Stimulated activated CD4-positive, alpha-beta T cell treated with anti-CD3 and anti-CD28 coated beads, Interleukin-1b, Interleukin-23, amount 100 ng/mL, for 24 hours (primary cell): Measurements from ENCODE around the gene PCDHB14.
"Not testable (repeated sequence)": the region's sequence is repeated elsewhere in the genome, so short reads cannot be mapped to it uniquely, and the experiment has no call there.

Experiments
- DNase-seq, 4 experiments: peaks; one replicate each; pipeline ENCODE4 v3.0.0-alpha.2; 2020; ENCODE audit warnings: low read depth in 4 of 4, low spot score in 1 of 4

The PCDHB14 gene

GRCh38 chr5:141223112-141223783, at the start of gene PCDHB14:
PCDHB14 (plus strand) TSS chr5:141223343; CDS start chr5:141223506, 163 bp downstream.
- DNase-seq: no peak

DNA sequence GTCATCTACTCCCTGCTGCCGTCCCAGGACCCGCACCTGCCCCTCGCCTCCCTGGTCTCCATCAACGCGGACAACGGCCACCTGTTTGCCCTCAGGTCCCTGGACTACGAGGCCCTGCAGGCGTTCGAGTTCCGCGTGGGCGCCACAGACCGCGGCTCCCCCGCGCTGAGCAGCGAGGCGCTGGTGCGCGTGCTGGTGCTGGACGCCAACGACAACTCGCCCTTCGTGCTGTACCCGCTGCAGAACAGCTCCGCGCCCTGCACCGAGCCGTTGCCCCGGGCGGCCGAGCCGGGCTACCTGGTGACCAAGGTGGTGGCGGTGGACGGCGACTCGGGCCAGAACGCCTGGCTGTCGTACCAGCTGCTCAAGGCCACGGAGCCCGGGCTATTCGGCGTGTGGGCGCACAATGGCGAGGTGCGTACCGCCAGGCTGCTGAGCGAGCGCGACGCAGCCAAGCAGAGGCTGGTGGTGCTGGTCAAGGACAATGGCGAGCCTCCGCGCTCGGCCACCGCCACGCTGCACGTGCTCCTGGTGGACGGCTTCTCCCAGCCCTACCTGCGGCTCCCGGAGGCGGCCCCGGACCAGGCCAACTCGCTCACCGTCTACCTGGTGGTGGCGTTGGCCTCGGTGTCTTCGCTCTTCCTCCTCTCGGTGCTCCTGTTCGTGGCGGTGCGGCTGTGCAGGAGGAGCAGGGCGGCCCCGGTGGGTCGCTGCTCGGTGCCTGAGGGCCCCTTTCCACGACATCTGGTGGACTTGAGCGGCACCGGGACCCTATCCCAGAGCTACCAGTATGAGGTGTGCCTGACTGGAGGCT, 48.6 kb upstream of the PCDHB14 start:
- DNase-seq: not testable (repeated sequence)

DNA sequence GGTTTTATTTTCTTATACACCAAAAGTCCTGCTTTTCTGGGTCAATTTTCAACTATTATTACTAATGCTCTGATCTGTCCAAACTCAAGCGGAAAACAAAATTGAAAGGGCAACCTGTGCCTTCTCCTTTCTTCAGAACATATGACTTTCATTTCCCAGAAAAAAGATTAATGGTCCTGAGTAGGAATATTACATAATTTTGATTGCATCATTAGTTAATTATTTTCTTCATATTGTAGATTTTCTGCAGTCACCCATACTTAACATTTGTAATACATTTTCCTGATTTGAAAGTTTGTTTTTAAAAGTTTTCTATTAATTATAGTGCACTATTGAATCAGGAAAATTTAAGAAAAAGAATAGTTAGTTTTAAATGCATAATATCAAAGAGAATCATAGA, 47.2 kb upstream of the PCDHB14 start:
- DNase-seq: no peak

DNA sequence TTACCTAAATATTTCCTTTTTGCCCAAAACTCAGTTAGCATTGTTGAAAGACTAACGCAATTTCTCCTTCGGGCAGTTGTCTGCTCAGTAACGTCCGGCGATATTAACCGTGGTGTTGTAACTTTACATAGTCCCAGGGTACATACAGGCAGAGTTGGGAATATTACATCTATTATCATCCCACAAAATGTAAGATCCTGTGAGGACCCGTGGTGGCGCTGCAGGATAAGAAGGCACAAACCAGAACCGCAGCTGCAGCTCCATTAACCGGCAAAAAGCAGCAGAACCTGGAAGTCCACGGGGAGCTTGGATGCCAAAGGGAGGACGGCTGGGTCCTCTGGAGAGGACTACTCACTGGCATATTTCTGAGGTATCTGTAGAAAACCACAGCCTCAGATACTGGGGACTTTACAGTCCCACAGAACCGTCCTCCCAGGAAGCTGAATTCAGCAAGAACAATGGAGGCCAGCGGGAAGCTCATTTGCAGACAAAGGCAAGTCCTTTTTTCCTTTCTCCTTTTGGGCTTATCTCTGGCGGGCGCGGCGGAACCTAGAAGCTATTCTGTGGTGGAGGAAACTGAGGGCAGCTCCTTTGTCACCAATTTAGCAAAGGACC, 45.5 kb upstream of the PCDHB14 start, which contains the start of gene PCDHB8:
TSS of gene PCDHB8 (plus strand) at position 214 of the 615 bp plus-strand sequence. CDS start at position 459, 245 bp downstream.
- not testable (repeated sequence) for DNase-seq

DNA sequence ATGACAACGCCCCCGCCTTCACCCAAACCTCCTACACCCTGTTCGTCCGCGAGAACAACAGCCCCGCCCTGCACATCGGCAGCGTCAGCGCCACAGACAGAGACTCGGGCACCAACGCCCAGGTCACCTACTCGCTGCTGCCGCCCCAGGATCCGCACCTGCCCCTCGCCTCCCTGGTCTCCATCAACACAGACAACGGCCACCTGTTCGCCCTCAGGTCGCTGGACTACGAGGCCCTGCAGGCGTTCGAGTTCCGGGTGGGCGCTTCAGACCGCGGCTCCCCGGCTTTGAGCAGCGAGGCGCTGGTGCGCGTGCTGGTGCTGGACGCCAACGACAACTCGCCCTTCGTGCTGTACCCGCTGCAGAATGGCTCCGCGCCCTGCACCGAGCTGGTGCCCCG, 43.8 kb upstream of the PCDHB14 start:
- not testable (repeated sequence) for DNase-seq

- not testable (repeated sequence) for DNase-seq
Observed at GRCh38 chr5:141179876-141180275, 43.3 kb upstream of the PCDHB14 start.

DNA sequence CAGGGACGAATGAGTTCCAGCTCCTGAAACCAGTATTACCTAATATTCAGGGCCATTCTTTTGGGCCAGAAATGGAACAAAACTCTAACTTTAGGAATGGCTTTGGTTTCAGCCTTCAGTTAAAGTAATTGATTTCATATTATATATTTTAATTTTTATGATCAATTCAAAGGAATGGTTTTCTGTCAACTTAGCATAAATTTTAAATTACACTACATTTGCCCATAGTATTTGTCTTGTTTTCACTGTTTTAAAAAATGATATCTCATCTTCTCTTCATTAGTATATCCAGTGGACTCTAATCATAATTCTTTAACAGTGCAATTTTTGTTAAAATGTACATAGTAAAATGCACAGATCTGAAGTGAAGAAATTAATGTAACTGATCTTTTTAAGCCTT, 42.8 kb upstream of the PCDHB14 start:
- DNase-seq: no peak

DNA sequence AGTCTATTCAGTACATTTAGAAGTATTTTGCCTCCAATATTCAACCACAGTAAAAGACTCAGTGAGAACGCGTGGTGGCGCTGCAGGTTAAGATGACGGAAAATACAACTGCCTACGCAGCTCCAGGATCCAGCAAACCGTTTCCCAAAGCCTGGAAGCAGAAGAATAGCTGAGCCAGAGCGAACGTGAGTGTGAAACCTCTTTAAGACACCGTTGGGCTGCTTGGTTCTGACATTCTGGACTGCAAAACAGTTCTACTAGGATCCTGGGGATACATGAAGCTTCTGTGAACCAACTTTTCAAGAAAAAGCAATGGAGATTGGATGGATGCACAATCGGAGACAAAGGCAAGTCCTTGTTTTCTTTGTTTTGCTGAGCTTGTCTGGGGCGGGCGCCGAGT, 40.9 kb upstream of the PCDHB14 start, which contains the start of gene PCDHB16:
TSS of gene PCDHB16 (plus strand) at position 140 of the 400 bp plus-strand sequence. CDS start at position 313, 173 bp downstream.
- DNase-seq: no peak

- not testable (repeated sequence) for DNase-seq
Observed at GRCh38 chr5:141184117-141184855, 38.9 kb upstream of the PCDHB14 start.

DNA sequence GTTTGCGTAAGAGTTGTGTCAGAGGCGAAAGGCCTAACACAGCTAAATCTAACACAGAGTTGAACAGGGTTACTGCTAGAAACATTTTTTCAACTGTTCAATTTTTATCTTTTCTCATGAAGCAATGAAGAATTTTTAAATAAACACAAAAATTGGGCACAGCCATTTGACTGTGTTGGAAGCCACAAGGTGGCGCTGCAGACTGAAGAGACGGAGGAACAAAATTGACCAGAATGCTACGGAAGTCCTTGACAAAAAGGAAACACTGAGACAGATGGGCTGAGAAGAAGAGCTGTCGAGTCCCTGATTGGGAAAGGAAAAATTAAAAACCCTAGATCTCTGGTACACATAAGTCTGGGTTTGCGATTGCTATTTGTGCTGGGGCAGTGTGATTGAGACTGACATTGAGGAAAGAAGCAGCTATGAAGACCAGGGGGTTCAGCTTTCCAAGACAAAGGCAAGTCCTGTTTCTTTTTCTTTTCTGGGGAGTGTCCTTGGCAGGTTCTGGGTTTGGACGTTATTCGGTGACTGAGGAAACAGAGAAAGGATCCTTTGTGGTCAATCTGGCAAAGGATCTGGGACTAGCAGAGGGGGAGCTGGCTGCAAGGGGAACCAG, 36.1 kb upstream of the PCDHB14 start, which contains the start of gene PCDHB9:
TSS of gene PCDHB9 (plus strand) at position 265 of the 616 bp plus-strand sequence. CDS start at position 423, 158 bp downstream.
- DNase-seq: no peak

- not testable (repeated sequence) for DNase-seq
Observed at GRCh38 chr5:141188682-141189081, 34.5 kb upstream of the PCDHB14 start.

- not testable (repeated sequence) for DNase-seq
Observed at GRCh38 chr5:141189131-141189530, 34.0 kb upstream of the PCDHB14 start.

DNA sequence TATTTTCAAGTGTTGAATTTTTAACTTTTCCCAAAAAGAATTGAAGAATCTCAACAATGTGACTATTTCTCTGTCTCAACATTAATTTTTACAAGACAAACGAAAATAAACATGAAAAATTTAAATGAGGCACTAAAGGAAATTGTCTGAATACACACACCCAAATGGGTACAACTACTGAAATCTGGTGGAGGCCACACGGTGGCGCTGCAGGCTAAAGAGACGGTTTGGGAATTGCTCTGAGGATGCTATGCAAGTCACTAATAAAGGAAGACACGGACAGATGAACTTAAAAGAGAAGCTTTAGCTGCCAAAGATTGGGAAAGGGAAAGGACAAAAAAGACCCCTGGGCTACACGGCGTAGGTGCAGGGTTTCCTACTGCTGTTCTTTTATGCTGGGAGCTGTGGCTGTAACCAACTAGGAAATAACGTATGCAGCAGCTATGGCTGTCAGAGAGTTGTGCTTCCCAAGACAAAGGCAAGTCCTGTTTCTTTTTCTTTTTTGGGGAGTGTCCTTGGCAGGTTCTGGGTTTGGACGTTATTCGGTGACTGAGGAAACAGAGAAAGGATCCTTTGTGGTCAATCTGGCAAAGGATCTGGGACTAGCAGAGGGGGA, 30.9 kb upstream of the PCDHB14 start, which contains the start of gene PCDHB10:
TSS of gene PCDHB10 (plus strand) at position 244 of the 616 bp plus-strand sequence. CDS start at position 444, 200 bp downstream.
- DNase-seq: no peak

DNA sequence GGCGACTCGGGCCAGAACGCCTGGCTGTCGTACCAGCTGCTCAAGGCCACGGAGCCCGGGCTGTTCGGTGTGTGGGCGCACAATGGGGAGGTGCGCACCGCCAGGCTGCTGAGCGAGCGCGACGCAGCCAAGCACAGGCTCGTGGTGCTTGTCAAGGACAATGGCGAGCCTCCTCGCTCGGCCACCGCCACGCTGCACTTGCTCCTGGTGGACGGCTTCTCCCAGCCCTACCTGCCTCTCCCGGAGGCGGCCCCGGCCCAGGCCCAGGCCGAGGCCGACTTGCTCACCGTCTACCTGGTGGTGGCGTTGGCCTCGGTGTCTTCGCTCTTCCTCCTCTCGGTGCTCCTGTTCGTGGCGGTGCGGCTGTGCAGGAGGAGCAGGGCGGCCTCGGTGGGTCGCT, 28.8 kb upstream of the PCDHB14 start:
- not testable (repeated sequence) for DNase-seq

GRCh38 chr5:141196363-141196762, 26.8 kb upstream of the PCDHB14 start:
- no peak for DNase-seq

GRCh38 chr5:141199359-141200235, 23.5 kb upstream of the PCDHB14 start, which contains the start of gene PCDHB11:
PCDHB11 (plus strand) TSS chr5:141199627; CDS start chr5:141199775, 148 bp downstream.
- DNase-seq: no peak

- not testable (repeated sequence) for DNase-seq
Observed at GRCh38 chr5:141201126-141201525, 22.0 kb upstream of the PCDHB14 start.

- DNase-seq: not testable (repeated sequence)
Observed at GRCh38 chr5:141201646-141202045, 21.5 kb upstream of the PCDHB14 start.

DNA sequence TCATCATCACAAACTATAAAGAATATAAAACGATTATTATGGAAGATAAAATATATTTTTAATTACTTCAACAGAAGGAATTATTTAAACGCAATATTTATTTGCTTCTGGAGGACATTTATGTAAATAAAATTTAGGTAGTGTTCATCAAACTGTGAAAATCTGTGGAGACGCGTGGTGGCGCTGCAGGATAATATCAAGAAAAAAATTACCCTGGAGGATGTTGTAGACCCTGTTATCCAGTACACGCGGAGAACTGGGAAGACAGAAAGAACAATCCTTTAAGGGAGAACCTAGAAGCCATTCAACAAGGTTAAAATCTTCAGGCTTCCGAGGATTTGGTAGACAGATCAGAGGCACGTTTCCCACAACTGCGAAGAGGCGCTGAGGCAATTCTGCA, 14.7 kb upstream of the PCDHB14 start, which contains the start of gene PCDHB12:
TSS of gene PCDHB12 (plus strand) at position 242 of the 400 bp plus-strand sequence. CDS start 189 bp downstream, outside the sequence.
- DNase-seq: no peak
